ENCODE results near the gene LSM6. TPM values are rescaled to one million over a fixed set of nuclear protein-coding genes. Genes with fewer than 3 reads are reported as not detected.

The LSM6 gene
- total RNA-seq, 1 experiment from 2014 or later, result 78.3 TPM

DNA sequence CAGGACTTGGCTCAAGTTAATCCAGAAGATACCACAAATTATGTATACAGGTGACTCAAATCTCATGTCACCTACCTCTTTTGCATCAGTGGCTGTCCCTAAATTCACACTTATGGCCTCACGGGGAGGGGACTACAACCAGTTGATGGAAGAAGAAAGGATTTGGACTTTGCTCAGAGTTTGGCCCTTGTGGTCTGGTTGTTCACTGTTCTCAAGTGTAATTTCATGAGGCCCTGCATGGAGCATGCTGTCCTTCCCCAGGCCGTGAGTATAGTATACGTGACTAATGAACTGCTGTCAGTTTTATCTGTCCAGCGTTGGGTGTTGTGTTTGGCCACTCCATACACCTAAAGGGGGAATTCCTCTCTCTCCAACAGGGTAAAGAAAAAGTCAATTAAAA lies 27.5 kb upstream of the LSM6 start:
- Histone ChIP-seq H3K4me1 (ENCODE audit: insufficient read depth, low read length) (no peaks in the 10 kb centered on the region), H3K14ac (ENCODE audit: insufficient read depth, low read length) (no peak overlapping the region), H4K8ac (replicated peaks; ENCODE audit: insufficient read length, low read depth, low read length) (no peak overlapping the region), H4K5ac (ENCODE audit: insufficient read length, low read depth, low read length) (no peak overlapping the region), H4K91ac (ENCODE audit: insufficient read length, low read depth, low read length) (no peak overlapping the region), H3K23me2 (ENCODE audit: insufficient read length, low read depth, low read length, poor library complexity, severe bottlenecking) (no peaks in the 10 kb centered on the region), H2BK12ac (ENCODE audit: insufficient read length, low read depth, low read length) (no peak overlapping the region), H3K79me1 (ENCODE audit: insufficient read depth, low read depth, low read length, poor library complexity, severe bottlenecking) (no peaks in the 10 kb centered on the region), H3T11ph (ENCODE audit: low read length) (no peak overlapping the region), H3K4me2 (ENCODE audit: insufficient read depth, insufficient read length, low read length) (no peak overlapping the region), H2BK120ac (ENCODE audit: low read depth, low read length, poor library complexity, severe bottlenecking) (no peak overlapping the region), H3K79me2 (ENCODE audit: insufficient read depth, low read length) (no peaks in the 10 kb centered on the region), H2BK5ac (ENCODE audit: insufficient read length, low read length) (no peak overlapping the region), H3K9me3 (ENCODE audit: control insufficient read depth, low read depth, low read length) (no peaks in the 10 kb centered on the region), H2AFZ (ENCODE audit: low read length) (no peak overlapping the region), H2BK20ac (ENCODE audit: low read depth, low read length, poor library complexity, severe bottlenecking) (no peak overlapping the region), H3K23ac (ENCODE audit: insufficient read length, low read depth, low read length) (no peak overlapping the region), H2AK5ac (ENCODE audit: insufficient read length, low read length) (no peak overlapping the region), H2BK15ac (ENCODE audit: low read depth, low read length) (no peak overlapping the region), H3K27me3 (ENCODE audit: insufficient read depth, low read length) (no peaks in the 10 kb centered on the region), H3K9ac (ENCODE audit: extremely low read depth, insufficient read length, low read length) (no peak overlapping the region), H3K4ac (ENCODE audit: low read depth, low read length) (no peak overlapping the region), H3K18ac (ENCODE audit: insufficient read length, low read depth, low read length) (no peak overlapping the region), H4K20me1 (ENCODE audit: control insufficient read depth, insufficient read depth, insufficient read length) (no peaks in the 10 kb centered on the region), H3K27ac (ENCODE audit: insufficient read length, low read depth, low read length) (no peak overlapping the region), H3K56ac (ENCODE audit: insufficient read length, low read depth, low read length) (no peak overlapping the region)
- Mint-ChIP-seq H3K27ac (no peak overlapping the region), H3K4me1 (no peaks in the 10 kb centered on the region), H3K4me3 (no peak overlapping the region), H3K36me3 (ENCODE audit: insufficient read depth in 1 of 3, low read depth in 3 of 3) (no peaks in the 10 kb centered on the region), H3K9me3 (no peaks in the 10 kb centered on the region), H3K27me3 (ENCODE audit: low read depth) (no peaks in the 10 kb centered on the region)
- TF ChIP-seq, protein P1, sequence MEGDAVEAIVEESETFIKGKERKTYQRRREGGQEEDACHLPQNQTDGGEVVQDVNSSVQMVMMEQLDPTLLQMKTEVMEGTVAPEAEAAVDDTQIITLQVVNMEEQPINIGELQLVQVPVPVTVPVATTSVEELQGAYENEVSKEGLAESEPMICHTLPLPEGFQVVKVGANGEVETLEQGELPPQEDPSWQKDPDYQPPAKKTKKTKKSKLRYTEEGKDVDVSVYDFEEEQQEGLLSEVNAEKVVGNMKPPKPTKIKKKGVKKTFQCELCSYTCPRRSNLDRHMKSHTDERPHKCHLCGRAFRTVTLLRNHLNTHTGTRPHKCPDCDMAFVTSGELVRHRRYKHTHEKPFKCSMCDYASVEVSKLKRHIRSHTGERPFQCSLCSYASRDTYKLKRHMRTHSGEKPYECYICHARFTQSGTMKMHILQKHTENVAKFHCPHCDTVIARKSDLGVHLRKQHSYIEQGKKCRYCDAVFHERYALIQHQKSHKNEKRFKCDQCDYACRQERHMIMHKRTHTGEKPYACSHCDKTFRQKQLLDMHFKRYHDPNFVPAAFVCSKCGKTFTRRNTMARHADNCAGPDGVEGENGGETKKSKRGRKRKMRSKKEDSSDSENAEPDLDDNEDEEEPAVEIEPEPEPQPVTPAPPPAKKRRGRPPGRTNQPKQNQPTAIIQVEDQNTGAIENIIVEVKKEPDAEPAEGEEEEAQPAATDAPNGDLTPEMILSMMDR (conservative IDR thresholded peaks at IDR 0.05), result no peak
- DNase-seq, result no peak
- no CpG with 5 or more reads among the region's 4 CpGs for WGBS (ENCODE audit: extremely low coverage, insufficient read length, low lambda C conversion rate)
